H1 (cell line): ENCODE measurements around the gene HECTD4. TPM values are rescaled to one million over a fixed set of nuclear protein-coding genes. Genes with fewer than 3 reads are reported as not detected.

Experiments used
- CTCF ChIA-PET: fragments of 300-600 bp; sonication (Branson Sonifier 250); formaldehyde crosslinking; loops from one replicate; lab custom pipeline; 2021; ENCODE audit not compliant: partially characterized antibody; lab: Charles Lee
- POLR2A ChIA-PET: fragments of 300-600 bp; sonication (Branson Sonifier 250); formaldehyde crosslinking; loops from one replicate; lab custom pipeline; 2021; ENCODE audit warnings: inconsistent platforms; ENCODE audit not compliant: partially characterized antibody; lab: Charles Lee
- DNase-seq, 2 experiments: peaks; one replicate each; pipeline versions ENCODE4 v3.0.0 to v3.0.0-alpha.2; 2010 to 2022; ENCODE audit warnings: low spot score in 2 of 2, low read depth in 1 of 2, mixed read lengths in 1 of 2
- FAIRE-seq: peaks from 2 replicates; lab custom pipeline; 2011; peaks lifted over from hg19 to GRCh38; lab: Jason Lieb, UNC
- H2AFZ ChIP-seq: 2 replicates; pipeline ENCODE4 v1.8.1; 2012; ENCODE audit warnings: low read length, inconsistent platforms
- H2AK5ac ChIP-seq: 2 replicates; pipeline ENCODE4 v1.6.1; 2013; ENCODE audit warnings: low read depth, low read length
- H2BK120ac ChIP-seq: replicated peaks from 2 replicates; pipeline ENCODE3; 2013; ENCODE audit warnings: low read depth, low read length, inconsistent platforms
- H2BK12ac ChIP-seq: 2 replicates; pipeline ENCODE4 v1.6.1; 2013; ENCODE audit warnings: low read depth, low read length
- H2BK15ac ChIP-seq: 2 replicates; pipeline ENCODE4 v1.6.1; 2013; ENCODE audit warnings: low read length
- H2BK20ac ChIP-seq: 2 replicates; pipeline ENCODE4 v1.6.1; 2013; ENCODE audit warnings: low read length
- H2BK5ac ChIP-seq: 2 replicates; pipeline ENCODE4 v1.6.1; 2013; ENCODE audit warnings: low read depth, low read length
- H3K14ac ChIP-seq: 2 replicates; pipeline ENCODE4 v1.6.1; 2013; ENCODE audit warnings: inconsistent platforms; ENCODE audit not compliant: insufficient read length
- H3K18ac ChIP-seq: 2 replicates; pipeline ENCODE4 v1.6.1; 2013; ENCODE audit warnings: low read length; ENCODE audit errors: extremely low read depth
- H3K23ac ChIP-seq: 2 replicates; pipeline ENCODE4 v1.6.1; 2013; ENCODE audit warnings: inconsistent platforms; ENCODE audit not compliant: insufficient read length
- H3K23me2 ChIP-seq: 2 replicates; pipeline ENCODE4 v1.6.1; 2013; ENCODE audit warnings: low read depth, low read length
- H3K27ac ChIP-seq: 2 replicates; pipeline ENCODE4 v1.6.1; 2011; ENCODE audit warnings: low read depth, low read length, inconsistent platforms
- H3K27me3 ChIP-seq, 4 experiments: replicated peaks in 1 of 4; 1 replicate in 1 of 4; 2 replicates in 3 of 4; pipeline versions ENCODE4 v1.6.1 to v1.8.1; 2011 to 2013; ENCODE audit warnings: low read length in 3 of 4, mild to moderate bottlenecking in 3 of 4, inconsistent platforms in 2 of 4, mixed read lengths in 2 of 4, moderate library complexity in 1 of 4; ENCODE audit not compliant: control insufficient read depth in 3 of 4, insufficient read depth in 3 of 4; ENCODE audit errors: extremely low read depth in 1 of 4
- H3K36me3 ChIP-seq, 4 experiments: 2 replicates each; pipeline versions ENCODE4 v1.6.1 to v1.8.1; 2011 to 2013; ENCODE audit warnings: mild to moderate bottlenecking in 4 of 4, low read length in 3 of 4, moderate library complexity in 2 of 4, control low read depth in 1 of 4, inconsistent platforms in 1 of 4; ENCODE audit not compliant: insufficient read depth in 4 of 4, control insufficient read depth in 2 of 4
- H3K4ac ChIP-seq: replicated peaks from 2 replicates; pipeline ENCODE3; 2013; ENCODE audit warnings: low read length, low read depth, mixed read lengths, inconsistent platforms; ENCODE audit not compliant: insufficient read length
- H3K4me1 ChIP-seq, 4 experiments: replicated peaks in 1 of 4; 1 replicate in 1 of 4; 2 replicates in 3 of 4; pipeline versions ENCODE4 v1.6.1 to v1.8.1; 2011 to 2013; ENCODE audit warnings: low read length in 3 of 4, inconsistent platforms in 2 of 4, mixed read lengths in 1 of 4; ENCODE audit not compliant: insufficient read depth in 4 of 4, control insufficient read depth in 3 of 4
- H3K4me2 ChIP-seq, 2 experiments: 2 replicates each; pipeline versions ENCODE4 v1.6.1 to v1.8.1; 2011 to 2013; ENCODE audit warnings: low read depth in 2 of 2, low read length in 2 of 2, control low read depth in 1 of 2, inconsistent platforms in 1 of 2, mild to moderate bottlenecking in 1 of 2; ENCODE audit not compliant: insufficient read depth in 1 of 2
- H3K4me3 ChIP-seq, 4 experiments: fragments of 200-600, 300-600 bp in 1 of 4; sonication (generic), shearing (Covaris generic), sonication (Bioruptor Twin) in 1 of 4; 2 replicates each; pipeline versions ENCODE4 v1.5.1 to v1.8.1; 2011 to 2016; ENCODE audit warnings: low read length in 4 of 4, low read depth in 3 of 4, control low read depth in 2 of 4, inconsistent platforms in 2 of 4, mild to moderate bottlenecking in 2 of 4, mixed read lengths in 1 of 4, moderate library complexity in 1 of 4; ENCODE audit not compliant: insufficient read depth in 2 of 4; ENCODE audit errors: extremely low read depth in 1 of 4
- H3K56ac ChIP-seq: replicated peaks from 2 replicates; pipeline ENCODE3; 2013; ENCODE audit warnings: low read depth, mild to moderate bottlenecking, mixed read lengths, low read length, inconsistent platforms; ENCODE audit not compliant: insufficient read length
- H3K79me1 ChIP-seq: 2 replicates; pipeline ENCODE4 v1.6.1; 2013; ENCODE audit warnings: low read depth, low read length, control low read depth
- H3K79me2 ChIP-seq, 2 experiments: 2 replicates each; pipeline versions ENCODE4 v1.6.1 to v1.8.1; 2012 to 2013; ENCODE audit warnings: low read length in 2 of 2, mild to moderate bottlenecking in 2 of 2, inconsistent platforms in 1 of 2; ENCODE audit not compliant: insufficient read depth in 2 of 2, control insufficient read depth in 1 of 2
- H3K9ac ChIP-seq, 4 experiments: replicated peaks in 1 of 4; 1 replicate in 1 of 4; 2 replicates in 3 of 4; pipeline versions ENCODE4 v1.6.1 to v1.8.1; 2011 to 2013; ENCODE audit warnings: low read depth in 3 of 4, low read length in 3 of 4, control low read depth in 2 of 4, mild to moderate bottlenecking in 2 of 4, moderate library complexity in 2 of 4, inconsistent platforms in 1 of 4; ENCODE audit errors: extremely low read depth in 1 of 4
- H3K9me3 ChIP-seq, 2 experiments: 2 replicates each; pipeline versions ENCODE4 v1.6.1 to v1.8.1; 2012 to 2013; ENCODE audit warnings: mild to moderate bottlenecking in 2 of 2, moderate library complexity in 2 of 2, control low read depth in 1 of 2, inconsistent platforms in 1 of 2, low read depth in 1 of 2, low read length in 1 of 2, mixed read lengths in 1 of 2; ENCODE audit not compliant: insufficient read depth in 2 of 2
- H4K20me1 ChIP-seq, 2 experiments: replicated peaks in 1 of 2; 2 replicates each; pipeline versions ENCODE3 to v1.8.1; 2011 to 2013; ENCODE audit warnings: inconsistent platforms in 2 of 2, low read length in 2 of 2, mild to moderate bottlenecking in 1 of 2; ENCODE audit not compliant: insufficient read depth in 2 of 2, control insufficient read depth in 1 of 2
- H4K5ac ChIP-seq: 2 replicates; pipeline ENCODE4 v1.6.1; 2013; ENCODE audit warnings: low read length, low read depth, mixed read lengths, inconsistent platforms; ENCODE audit not compliant: insufficient read length
- H4K8ac ChIP-seq: 2 replicates; pipeline ENCODE4 v1.8.0; 2013; ENCODE audit warnings: mild to moderate bottlenecking, moderate library complexity, low read length, inconsistent platforms; ENCODE audit not compliant: insufficient read depth; ENCODE audit errors: extremely low read depth
- H4K91ac ChIP-seq: replicated peaks from 2 replicates; pipeline ENCODE3; 2013; ENCODE audit warnings: low read length, mixed read lengths, inconsistent platforms; ENCODE audit not compliant: insufficient read length
- FOSL1 ChIP-seq: IDR thresholded peaks from 2 replicates; pipeline ENCODE4 v1.6.1; 2011; ENCODE audit warnings: mild to moderate bottlenecking, low read depth, low read length, moderate library complexity; ENCODE audit not compliant: insufficient read depth
- HDAC6 ChIP-seq: IDR thresholded peaks from one replicate; pipeline ENCODE4 v1.7.1; 2012; ENCODE audit warnings: low read depth, mild to moderate bottlenecking, inconsistent platforms, low read length, moderate library complexity
- JUN ChIP-seq: IDR thresholded peaks from 2 replicates; pipeline ENCODE4 v1.6.1; 2011; ENCODE audit warnings: low read depth, mild to moderate bottlenecking, improper control_type of control experiment, low read length
- NRF1 ChIP-seq: IDR thresholded peaks from 2 replicates; pipeline ENCODE4 v1.6.1; 2011; ENCODE audit warnings: mild to moderate bottlenecking, low read depth, low read length, improper control_type of control experiment
- RBBP5 ChIP-seq: IDR thresholded peaks from 2 replicates; pipeline ENCODE4 v1.7.1; 2012; ENCODE audit warnings: low read depth, mild to moderate bottlenecking, inconsistent platforms, low read length, moderate library complexity, borderline replicate concordance
- RNF2 ChIP-seq: fragments of 200-900, 300-1000 bp; sonication (generic); IDR thresholded peaks from 2 replicates; pipeline ENCODE4 v1.7.1; 2016; ENCODE audit warnings: borderline replicate concordance, low read depth, mild to moderate bottlenecking, antibody characterized with exemption, low read length; ENCODE audit not compliant: poor library complexity, severe bottlenecking; ENCODE audit errors: missing control alignments
- SIN3A ChIP-seq, 2 experiments: IDR thresholded peaks in 1 of 2; conservative IDR thresholded peaks in 1 of 2; 2 replicates each; pipeline ENCODE4 v1.6.1; 2011 to 2012; ENCODE audit warnings: low read length in 2 of 2, improper control_type of control experiment in 1 of 2, low read depth in 1 of 2, mild to moderate bottlenecking in 1 of 2
- TAF7 ChIP-seq: optimal IDR thresholded peaks from 2 replicates; pipeline ENCODE3; 2011; ENCODE audit warnings: low read depth, mild to moderate bottlenecking, inconsistent platforms, low read length, moderate library complexity, borderline replicate concordance
- USF2 ChIP-seq: IDR thresholded peaks from 2 replicates; pipeline ENCODE4 v1.6.1; 2011; ENCODE audit warnings: low read length, improper control_type of control experiment
- WGBS, 2 experiments: shearing (Covaris generic) in 1 of 2; methylation state at CpG; one replicate each; pipeline versions ENCODE4 v1.1.6 to v1.1.7; 2013 to 2015; ENCODE audit warnings: low lambda C conversion rate in 2 of 2, mixed read lengths in 2 of 2, inconsistent platforms in 1 of 2, low coverage in 1 of 2, missing lambda C conversion rate in 1 of 2; ENCODE audit not compliant: insufficient replicate concordance in 2 of 2, insufficient coverage in 1 of 2, insufficient read length in 1 of 2; ENCODE audit errors: extremely low coverage in 1 of 2, missing lambda C conversion rate in 1 of 2; 5-methylcytosine and 5-hydroxymethylcytosine counted together
- polyA plus RNA-seq, 7 experiments: library from polyadenylated mRNA; depleted of rRNA in 3 of 7; stranded (reverse) in 5 of 7; unstranded in 2 of 7; fragments of >200 nt in 5 of 7; fragments of 200-250 nt in 2 of 7; gene quantifications; 1 replicate in 5 of 7; 2 replicates in 1 of 7; 4 replicates in 1 of 7; pipeline versions ENCODE4 v1.2.1 to v1.2.3, GENCODE V29; 2011 to 2013; ENCODE audit warnings: missing spikeins in 2 of 7, mixed read lengths in 2 of 7
- total RNA-seq: library from RNA; stranded (reverse); fragmentation: NEBNext Ultra II Directional; extraction: Animal tissue kit (Norgen Biotek cat#: 25700); gene quantifications from 2 replicates; pipeline ENCODE4 v1.2.1, GENCODE V29; 2021

Gene HECTD4
- total and polyA plus RNA-seq, 2 of the 8 experiments (the other 6 are each of a cell fraction or from before 2014, with no cell fraction given): 6.5 to 33.7 TPM

GRCh38 chr12:112266473-112266872 is 115.8 kb downstream of the HECTD4 start:
- TF ChIP-seq USF2 (no peak), HDAC6 (no peak), FOSL1 (no peak), TAF7 (no peak), SIN3A (conservative IDR thresholded peaks at IDR 0.05 in 1 of 2, IDR thresholded peaks at IDR 0.05 in 1 of 2; ENCODE audit: low read depth in 1 of 2, low read length in 2 of 2) (no peak), RBBP5 (no peak), JUN (no peak), RNF2 (no peak), NRF1 (no peak)
- H3K23ac ChIP-seq: no peak overlapping the region
- no peaks in the 10 kb centered on the region for H3K9me3 ChIP-seq
- FAIRE-seq: no peak
- H2BK15ac ChIP-seq: no peak overlapping the region
- POLR2A ChIA-PET: no interaction called here
- H3K4me2 ChIP-seq: no peak overlapping the region
- CTCF ChIA-PET: interaction anchor here (0.9 kb wide), 1 partner anchor 11 kb away, joined by 3 read pairs; no protein-coding TSS in a partner anchor
- no peak overlapping the region for H2BK20ac ChIP-seq
- H4K91ac ChIP-seq: no peak overlapping the region
- no peak overlapping the region for H4K5ac ChIP-seq
- DNase-seq: no peak
- H3K79me1 ChIP-seq: no peaks in the 10 kb centered on the region
- H3K27ac ChIP-seq: no peak overlapping the region
- WGBS, 2 experiments: 89% methylated on average over 2 of the region's 2 CpGs; no CpG with 5 or more reads in 1 of the 2 experiments
- H3K27me3 ChIP-seq: no peaks in the 10 kb centered on the region
- H2AK5ac ChIP-seq: no peak overlapping the region
- no peak overlapping the region for H3K4ac ChIP-seq
- no peaks in the 10 kb centered on the region for H3K79me2 ChIP-seq
- no peaks in the 10 kb centered on the region for H3K23me2 ChIP-seq
- no peak overlapping the region for H3K9ac ChIP-seq
- H4K8ac ChIP-seq: no peak overlapping the region
- peaks cover 0 to 7% (median 4%) of the 10 kb centered on the region in 4 experiments; a peak in 6 of 8 replicates for H3K36me3 ChIP-seq
- H3K14ac ChIP-seq: no peak overlapping the region
- no peak overlapping the region for H2AFZ ChIP-seq
- no peak overlapping the region for H3K18ac ChIP-seq
- H3K4me1 ChIP-seq: no peaks in the 10 kb centered on the region
- no peak overlapping the region for H3K56ac ChIP-seq
- H3K4me3 ChIP-seq: no peak overlapping the region
- no peak overlapping the region for H2BK120ac ChIP-seq
- H2BK5ac ChIP-seq: no peak overlapping the region
- no peaks in the 10 kb centered on the region for H4K20me1 ChIP-seq
- H2BK12ac ChIP-seq: no peak overlapping the region
